Limb (tissue), 2 donors: ENCODE measurements around the gene TNC.

Source experiments
- DNase-seq, 2 donors: peaks; one replicate each; pipeline ENCODE4 v3.0.0-alpha.2; 2016; ENCODE audit errors: extremely low spot score in 2 of 2

Gene TNC

DNA sequence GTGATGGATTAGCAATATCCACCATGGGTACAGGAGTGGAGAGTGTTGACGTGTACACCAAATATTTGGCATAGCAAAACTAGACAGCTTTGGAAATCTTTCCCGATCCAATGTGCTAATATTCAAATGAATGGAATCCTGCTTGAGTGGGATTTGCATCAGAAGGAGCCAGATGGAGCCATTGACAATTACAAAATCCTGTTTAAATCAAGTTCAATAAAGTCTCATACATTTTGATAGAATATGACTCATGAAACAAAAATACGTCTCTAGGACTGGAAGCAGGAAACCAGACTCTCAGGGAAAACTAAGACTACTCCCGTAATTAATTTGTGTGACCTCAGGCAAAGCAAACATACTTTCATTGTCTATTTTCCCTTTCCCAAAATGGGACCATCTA lies 13.0 kb downstream of the TNC start:
- DNase-seq, result no peak

DNA sequence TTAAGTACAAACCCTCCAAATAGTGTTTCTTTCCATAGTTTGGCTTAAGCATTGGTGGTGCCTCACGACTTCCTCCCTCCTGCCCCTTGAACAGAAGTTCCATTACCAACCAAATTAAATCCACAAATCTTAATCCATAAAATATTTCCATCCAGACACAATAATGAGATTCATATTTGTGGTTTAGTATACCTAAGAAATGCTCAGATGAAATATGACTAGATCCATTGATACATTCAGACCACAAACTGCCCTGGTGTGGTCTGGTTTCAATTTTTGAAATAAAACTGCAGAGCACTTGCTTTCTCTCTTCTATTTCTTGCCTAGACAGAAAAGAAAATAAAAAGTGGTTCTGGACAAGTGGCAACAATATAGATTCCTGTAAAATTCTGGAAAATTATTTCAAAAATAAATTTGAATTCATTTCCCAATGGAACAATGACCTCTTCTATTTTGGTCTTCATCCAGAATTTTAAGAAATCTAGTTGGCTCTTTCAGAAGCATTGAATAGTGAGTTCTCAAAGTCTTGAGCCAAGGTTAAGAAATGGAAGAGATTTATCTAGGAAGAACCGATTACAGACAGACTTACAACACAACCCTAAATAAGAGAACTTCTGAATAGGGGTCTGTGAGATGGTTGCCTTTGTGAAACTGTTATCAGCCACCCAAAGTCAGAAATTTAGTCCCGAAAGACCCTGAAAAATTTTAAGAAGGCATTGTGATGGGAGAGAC lies 14.0 kb downstream of the TNC start:
- no peak for DNase-seq

DNA sequence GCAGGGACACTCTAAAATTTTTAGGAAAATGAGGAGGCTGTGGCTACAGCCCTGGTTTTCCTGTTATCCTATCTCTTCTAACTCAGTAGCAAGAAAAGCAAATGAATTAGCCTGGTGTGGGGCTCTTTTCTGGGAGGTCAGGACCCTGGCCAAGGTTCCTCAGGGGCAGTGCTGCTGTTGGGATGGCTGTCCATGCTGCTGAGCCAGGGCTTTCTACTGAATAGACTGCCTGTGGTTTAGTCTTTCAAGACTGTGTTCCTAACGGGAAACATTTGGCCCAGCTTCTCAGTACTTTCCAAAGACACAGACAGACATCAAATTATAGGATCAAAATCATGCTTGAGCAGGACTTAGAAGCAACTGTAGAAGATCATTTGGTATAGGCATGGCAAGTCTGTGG lies 18.1 kb downstream of the TNC start:
- DNase-seq, result no peak

DNA sequence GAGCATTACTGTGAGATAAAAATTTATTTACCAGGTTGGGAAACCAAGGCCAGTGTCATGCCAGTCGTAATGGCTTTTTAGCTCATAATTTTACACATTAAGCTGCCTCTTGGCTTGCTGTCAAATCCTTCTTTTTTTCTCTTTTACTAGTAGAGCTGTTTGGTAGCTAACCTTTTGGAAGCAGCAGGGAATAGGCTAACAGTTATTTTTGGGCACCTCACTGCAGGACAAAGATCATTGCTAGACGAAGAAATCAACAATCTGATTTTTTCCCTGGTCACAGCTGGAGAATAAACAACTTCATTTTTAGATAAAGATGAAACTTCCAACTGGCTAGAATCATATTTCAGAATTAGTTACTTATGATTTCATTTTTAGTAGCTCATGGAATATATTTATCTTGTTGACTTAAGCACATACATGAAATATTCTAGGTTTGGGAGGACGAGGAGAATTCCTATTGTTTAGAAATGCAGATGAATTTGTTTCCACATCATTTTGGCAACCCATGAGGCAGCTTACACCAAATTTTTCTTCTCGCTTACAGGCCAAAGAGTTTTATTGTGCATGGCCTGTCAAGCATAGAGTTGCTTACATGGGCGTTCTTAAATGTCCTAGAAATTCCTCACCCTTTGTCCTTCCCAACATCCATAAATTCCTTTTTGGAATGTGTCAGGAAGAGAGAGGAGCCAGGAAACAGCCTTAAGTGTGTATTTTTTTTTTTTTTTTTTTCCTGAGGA lies 19.6 kb downstream of the TNC start:
- no peak for DNase-seq

DNA sequence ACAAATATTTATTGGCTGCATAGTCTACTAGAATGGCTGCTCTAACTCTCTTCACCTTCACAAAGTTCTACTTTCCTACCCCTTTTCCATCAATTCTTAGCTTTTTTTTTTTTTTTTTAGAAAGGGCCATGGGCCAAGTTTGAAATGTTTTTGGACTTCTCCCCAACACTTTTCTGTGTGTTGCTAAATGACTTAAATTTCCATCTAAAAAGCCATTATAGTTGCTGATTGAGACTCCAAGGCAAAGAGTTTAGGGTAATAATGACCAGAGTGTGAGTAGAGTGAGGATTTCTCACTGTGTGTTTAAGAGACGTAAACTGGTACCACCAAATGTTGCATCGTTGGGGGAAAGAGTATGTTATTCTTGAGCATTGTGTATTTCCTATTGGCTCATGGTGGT lies 24.4 kb downstream of the TNC start:
- DNase-seq, result no peak

DNA sequence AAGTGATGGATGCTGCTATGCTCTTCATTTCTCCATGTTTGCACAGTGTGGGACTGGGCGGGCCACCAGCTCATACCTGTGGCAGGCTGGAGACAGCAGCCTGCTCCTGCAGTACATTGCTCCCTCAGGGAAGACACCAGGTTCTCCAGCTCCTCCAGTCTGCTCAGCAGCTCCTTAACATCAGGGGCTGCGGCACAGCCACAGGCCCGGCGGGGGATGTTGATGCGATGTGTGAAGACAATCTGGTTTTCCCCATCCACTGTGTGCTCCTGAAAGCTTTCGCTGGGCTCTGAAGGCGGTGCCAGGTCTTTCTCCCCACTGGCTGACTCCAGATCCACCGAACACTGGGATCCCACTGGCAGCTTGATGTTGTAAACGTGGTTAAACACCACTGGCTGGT lies 27.5 kb downstream of the TNC start:
- no peak for DNase-seq

DNA sequence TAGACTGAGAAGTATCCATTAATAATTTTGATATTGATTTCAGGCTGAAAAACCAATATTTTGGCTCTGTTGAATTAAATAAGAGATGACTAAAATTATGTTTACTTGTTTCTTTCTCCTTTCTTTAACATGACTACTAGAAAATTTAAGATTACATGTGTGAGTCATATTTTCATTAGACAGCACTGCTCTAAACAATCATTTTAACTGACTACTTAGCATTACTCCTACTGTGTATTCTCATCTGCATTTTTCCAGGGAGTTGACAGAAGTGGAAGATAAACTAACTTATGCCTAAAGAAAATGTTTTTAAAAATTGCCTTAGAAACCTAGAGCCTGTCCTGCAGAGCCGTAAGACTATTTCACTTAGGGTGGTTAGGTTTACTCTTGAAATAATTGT lies 29.1 kb downstream of the TNC start:
- no peak for DNase-seq

DNA sequence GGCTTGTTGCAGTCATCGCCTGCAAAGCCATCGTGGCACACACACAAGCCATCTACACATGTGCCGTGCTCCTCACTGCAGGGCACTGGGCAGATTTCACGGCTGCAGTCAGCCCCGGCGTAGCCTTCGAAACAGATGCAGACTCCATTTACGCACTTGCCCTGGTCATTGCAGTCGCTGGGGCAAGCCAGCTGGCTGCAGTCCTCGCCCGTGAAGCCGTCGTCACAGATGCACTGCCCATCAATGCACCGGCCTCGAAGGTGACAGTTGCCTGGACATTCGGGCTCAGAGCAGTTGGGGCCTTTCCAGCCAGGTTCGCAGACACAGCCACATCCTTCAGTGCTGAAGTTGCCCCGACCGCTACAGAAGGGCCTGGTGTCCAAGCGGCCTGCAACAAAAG lies 31.1 kb downstream of the TNC start:
- no peak for DNase-seq

DNA sequence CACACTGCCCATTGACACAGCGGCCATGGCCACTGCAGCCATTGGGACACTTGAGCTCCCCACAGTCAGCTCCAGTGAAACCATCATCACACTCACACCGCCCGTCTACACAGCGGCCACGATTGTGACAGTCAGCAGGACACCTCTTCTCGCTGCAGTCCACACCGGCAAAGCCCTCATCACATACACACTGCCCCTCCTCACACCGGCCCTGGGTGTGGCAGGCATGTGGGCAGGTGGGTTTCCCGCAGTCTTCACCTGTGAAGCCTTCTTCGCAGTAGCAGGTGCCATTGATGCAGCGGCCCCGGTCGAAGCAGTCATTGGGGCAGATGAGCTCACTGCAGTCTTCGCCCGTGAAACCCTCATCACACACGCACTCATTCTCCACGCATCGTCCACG lies 31.5 kb downstream of the TNC start:
- DNase-seq, result no peak

DNA sequence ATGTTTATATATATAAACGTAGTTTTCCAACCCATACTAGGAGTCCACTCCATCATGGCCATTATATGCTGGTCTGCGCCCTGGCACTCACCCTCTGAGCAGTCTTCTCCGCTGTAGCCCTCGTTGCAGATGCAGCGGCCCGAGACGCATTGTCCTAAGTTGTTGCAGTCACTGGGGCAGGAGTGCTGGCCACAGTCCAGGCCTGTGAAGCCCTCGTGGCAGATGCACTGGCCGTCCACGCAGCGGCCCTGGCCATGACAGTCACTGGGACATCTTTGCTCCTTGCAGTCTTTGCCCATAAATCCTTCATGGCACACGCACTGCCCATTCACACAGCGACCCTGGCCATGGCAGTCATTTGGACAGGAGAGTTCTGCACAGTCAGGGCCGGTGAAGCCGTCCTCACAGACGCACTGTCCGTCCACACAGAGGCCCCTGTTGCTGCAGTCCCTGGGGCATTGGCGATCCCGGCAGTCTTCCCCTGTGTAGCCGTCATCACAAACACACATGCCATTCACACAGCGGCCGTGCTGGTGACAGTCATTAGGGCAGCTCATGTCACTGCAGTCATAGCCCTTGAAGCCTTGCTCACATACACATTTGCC lies 32.1 kb downstream of the TNC start:
- no peak for DNase-seq

DNA sequence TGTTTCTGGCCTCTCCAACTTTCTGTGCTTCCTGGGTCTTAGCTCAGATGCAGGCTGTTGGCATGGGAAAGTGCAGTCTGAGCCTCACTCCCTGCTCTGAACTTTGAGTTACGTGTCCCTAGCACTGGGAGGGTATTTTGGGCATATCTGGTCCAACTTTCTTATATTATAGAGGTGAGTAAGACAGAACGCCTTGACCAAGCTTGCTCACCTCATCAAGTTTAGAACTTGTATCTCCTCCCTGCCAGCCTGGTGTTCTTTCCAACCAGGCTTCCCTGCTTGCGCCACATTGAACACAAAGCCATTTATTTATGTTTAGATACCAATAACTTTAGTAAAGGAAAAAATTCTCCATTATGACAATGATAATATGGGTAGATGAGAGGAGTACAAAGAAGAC lies 33.2 kb downstream of the TNC start:
- no peak for DNase-seq

DNA sequence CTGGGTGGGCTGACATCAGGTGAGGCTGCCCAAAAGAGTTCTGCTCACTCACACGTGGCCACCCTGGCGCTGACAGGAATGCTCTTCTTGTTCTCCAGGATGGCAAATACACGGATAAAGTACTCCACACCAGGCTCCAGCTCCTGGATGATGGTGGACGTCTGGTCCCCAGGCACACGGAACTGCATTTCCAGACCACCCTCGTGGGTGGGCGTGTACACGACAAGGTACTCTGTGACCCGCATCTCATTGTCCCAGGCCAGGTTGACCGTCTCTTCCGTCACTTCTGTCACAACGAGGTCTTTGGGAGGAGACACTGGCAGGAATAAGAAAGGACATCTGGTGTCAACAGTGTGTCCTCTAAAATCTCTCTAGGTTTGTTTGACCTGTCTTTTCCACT lies 33.8 kb downstream of the TNC start:
- DNase-seq, result no peak

DNA sequence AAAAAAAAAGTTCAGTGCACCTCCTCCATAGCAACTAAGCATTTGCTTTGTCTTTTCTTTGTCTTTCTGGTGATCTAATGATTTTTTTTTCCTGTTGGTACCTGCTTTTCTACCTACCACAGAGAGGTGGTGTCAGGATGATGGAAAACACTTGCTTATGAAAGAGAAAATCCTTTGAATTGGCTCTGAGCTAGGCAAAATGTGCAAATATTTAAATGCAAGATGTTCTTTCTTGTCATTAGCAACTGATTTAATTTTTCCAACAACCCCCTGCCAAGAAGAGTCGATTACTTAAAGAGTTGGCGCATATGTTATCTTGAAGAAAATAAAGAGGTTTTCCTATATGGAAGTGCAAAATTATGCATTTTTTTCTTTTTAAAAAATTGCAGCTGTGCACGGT lies 37.7 kb downstream of the TNC start:
- DNase-seq, result no peak

DNA sequence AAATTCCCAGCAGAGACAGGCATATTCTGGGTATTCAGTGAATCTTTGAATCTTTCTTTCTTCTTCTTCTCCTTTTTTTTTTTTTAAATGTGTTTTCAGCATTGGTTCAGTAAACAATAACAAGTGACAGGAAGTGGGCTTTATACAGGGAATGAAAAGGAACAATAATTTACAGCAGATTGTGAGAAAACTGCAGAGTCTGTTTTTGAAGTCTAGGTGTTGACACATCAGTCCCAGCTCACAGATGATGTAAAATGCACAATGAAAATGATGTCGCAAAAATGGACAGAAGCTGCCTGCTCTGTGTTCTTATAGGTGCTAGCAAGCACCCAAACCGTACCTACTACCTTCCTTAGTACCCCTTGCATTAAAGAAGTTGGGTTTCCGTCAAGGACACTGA lies 38.8 kb downstream of the TNC start:
- no peak for DNase-seq

DNA sequence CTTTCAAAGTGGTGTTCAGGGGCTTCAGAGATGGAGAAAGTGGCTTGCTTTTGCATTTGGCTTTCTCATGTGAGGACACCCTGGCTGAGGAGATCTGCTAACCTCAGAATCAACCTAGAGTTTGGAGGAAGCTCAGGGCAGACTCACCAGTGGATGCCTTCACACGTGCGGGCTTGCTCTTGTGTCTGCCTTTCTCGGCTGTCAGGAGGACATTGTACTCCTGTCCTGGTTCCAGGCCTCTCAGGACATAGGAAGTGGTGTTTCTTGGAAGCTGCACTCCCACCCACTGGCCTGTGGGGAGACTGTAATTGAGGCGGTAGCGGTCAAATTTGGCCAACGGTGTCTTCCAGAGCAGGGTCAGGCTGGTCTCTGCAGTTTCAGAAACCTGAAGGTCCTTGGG lies 44.5 kb downstream of the TNC start:
- DNase-seq, result no peak

DNA sequence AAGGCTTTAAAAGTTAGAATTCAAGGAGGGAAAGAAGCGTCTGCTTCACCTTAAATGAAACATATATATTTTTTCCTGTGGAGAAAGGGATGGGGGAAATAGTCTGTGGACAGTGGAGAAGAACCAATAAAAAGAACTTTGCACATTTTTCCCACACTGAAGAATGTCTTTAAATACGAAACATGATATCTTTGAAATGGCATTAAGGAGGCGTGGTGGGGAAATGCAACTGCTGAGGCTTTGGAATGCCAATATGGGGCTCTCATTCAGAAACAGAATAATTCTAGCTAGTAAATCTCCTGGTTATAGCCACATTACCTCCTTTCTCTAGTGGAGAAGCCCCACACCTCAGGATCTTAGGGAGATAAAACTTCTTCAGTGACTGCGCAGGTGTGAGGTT lies 46.8 kb downstream of the TNC start:
- DNase-seq, result no peak

DNA sequence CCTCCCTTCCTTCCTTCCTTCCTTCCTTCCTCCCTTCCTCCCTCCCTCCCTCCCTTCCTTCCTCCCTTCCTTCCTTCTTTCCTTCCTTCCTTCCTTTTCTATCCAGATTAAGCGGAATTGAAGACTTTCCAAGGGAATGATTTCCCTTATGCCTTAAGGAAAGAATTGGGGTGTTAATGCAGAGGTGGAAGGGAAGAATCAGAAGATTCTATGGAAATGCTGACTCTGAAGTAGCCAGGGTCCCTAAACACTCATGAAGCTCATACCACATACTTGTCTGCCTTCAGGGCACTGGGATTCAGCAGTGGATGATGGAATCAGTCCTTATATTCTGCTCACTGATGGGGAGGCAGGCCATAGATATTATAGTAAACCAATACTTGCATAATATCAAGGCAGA lies 48.2 kb downstream of the TNC start:
- DNase-seq, result no peak

DNA sequence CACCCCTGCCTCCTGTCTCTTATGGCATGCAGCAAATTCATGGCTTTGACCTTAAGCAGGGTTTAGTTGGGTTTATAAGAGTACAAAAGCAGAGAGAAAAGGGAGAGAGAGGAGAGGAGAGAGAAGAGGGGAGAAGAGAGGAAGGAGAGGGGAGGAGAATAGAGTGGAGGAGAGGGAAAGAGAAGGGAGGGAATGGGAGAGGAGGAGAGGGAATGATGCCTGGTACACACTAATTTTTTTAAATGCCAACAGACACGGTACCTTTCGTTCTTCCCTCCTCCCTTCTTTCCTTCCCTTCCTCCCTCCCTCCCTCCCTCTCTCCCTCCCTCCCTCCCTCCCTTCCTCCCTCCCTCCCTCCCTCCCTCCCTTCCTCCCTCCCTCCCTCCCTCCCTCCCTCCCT lies 48.7 kb downstream of the TNC start:
- DNase-seq, result no peak

DNA sequence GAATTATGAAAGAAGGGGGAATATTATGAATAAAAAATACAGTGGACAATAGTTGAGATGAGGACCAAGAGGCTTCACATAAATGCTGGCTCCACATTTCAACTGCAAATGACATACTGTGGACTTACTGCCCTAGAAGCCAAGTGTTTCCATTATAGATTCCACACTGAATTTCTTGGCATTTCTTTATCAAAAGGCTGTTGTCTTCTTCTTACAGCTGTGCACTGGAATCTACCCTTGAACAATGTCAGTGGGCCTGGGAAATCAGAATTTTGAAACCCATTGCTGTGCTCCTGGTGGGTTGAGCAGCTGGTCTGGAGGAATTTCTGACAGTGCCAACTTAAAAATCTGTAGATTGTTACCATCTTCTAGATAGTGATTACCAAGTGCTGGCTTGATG lies 49.9 kb downstream of the TNC start:
- DNase-seq, result peak in 1 of 2 donors; percentile 30

DNA sequence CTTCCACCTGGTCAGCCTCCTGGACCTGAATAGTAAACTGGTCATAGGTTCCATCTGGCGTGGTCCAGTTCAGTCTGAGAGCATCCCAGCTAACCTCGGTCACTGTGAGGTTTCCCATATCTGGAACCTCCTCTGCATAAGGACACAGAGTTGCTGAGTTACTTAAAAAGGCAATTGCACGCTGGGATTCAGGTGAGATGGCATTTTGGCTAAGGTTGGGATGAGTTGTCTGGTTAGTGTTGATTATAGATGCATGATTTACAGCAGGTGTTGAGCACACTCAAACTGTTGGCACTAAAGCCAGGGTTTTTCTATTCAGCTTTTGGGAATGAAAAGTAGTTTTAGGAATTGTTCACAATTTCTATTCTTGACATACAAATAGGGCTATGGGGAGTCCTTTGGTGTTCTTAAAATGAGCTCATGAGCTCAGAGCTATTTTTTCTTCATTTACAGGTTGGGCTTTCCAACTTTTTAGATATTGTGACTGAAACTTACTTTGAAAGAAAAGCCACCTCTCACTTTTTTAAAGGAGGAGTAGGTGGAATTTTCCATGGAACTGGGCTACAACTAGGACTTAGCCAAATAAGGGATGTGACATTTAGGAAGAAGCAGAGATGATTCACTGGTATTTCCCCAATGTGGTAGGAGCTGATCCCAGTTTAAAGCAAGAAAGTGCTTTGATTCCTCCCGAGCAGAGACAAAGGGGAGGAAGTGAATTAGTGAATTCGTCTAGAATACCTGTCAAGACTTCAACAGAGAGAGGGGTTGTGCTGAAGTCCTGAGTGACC lies 54.7 kb downstream of the TNC start:
- no peak for DNase-seq

DNA sequence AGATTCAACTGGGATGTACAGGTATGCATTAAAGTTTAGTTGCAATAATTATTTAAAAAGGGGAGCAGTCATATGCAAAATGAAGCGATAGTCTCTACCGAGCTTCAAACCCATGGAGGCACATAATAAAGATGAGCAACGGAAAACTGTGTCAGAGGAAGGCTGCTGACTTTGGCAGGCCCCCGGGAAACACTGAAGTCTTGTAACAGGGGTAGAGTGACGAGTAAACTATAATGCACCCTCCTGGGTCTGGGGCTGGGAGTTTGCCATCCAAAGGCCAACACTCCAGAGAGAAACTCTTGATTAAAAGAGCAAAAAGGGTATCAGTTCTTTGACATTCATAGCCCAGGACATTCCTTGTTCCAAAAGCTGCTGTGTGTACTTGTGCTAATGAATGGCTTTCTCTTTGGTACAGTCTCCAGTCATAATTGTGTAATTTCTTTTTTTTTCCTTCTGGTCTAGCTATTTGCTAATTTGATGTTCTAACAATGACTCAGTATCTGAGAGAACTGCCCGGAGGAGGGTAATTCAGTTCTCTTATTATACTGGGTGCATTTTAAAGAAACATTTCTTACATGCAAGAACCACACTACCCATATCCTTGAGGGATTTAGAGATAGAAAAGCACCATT lies 59.2 kb downstream of the TNC start:
- no peak for DNase-seq

DNA sequence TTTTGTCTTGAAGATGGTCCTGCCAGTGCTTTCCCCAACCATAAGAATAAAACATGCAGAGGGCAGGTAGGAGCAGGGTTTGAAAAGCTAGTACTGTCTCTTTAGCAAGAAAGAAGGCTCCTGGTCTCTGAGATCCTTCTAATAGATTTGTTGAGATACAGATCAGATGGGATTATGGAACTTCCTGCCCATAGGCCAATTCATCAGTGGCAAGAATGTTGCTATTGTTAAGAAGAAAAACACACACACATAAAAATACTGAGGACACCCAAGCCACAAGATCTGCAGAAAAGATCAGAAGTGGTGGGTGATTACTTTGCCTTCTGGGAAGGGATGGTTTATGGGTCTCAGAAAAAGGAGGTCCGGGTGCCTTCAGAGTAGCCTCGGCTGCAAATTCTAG lies 59.8 kb downstream of the TNC start:
- no peak for DNase-seq
